ENCODE results near the gene CDK5. TPM values are rescaled to one million over a fixed set of nuclear protein-coding genes. Genes with fewer than 3 reads are reported as not detected.

Gene CDK5
- total and polyA plus RNA-seq, 2 of the 13 experiments (the other 11 are each of a cell fraction or from before 2014, with no cell fraction given): 16.4 to 21.3 TPM

DNA sequence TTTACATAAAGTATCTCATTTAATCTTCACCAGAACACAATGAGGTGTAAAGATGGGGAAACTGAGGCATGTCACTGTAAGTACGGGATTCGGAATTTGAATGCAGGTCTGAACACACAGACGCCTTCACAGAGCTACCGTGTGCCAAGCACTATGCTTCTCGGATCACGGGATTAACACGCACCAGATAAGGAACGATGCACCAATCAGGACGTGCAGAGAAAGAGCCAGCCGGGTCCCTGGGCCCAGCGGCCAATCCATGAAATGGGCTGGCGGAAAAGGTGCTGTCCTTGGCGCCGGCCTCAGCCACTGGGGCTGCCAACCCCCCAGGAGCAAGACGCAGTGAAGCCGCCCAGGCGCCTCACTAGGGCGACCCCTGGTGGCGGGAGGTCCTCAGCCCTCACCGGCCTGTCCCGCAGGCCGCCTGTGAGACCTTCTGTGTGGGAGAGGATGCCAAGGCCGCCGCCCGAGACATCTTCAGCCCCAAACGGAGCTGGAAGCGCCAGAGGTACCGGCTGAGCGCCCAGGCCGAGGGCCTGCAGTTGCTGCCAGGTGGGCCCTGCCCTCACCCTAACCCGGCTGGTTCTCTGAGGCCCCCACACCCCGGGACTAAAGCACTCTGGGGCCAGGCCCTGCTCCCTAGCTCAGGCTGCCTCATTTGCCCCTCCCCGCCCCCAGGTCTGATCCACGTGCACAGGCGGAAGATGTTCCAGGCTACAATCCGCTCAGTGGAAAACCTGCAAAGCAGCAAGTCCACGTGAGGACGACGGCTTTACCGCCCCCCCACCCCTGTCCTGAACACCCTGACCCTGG lies 49.0 kb downstream of the CDK5 start (continued):
- TF ChIP-seq ZNF136 (CRISPR knock-in tag; IDR thresholded peaks at IDR 0.05; ENCODE audit: low read depth) (no peak), ZSCAN25 (CRISPR knock-in tag; IDR thresholded peaks at IDR 0.05) (no peak), HDAC6 (IDR thresholded peaks at IDR 0.05; ENCODE audit: low read depth, low read length) (no peak), MEF2D (CRISPR knock-in tag; IDR thresholded peaks at IDR 0.05) (no peak; the same call in 1 of the 2 replicates), ZNF619 (CRISPR knock-in tag; IDR thresholded peaks at IDR 0.05) (0 out of 2 replicates have a peak, but pooled peaks have one; percentile 67), TOPORS (CRISPR knock-in tag; IDR thresholded peaks at IDR 0.05) (no peak), CHD4 (IDR thresholded peaks at IDR 0.05; ENCODE audit: borderline replicate concordance, low read length) (no peak), STAG1 (CRISPR knock-in tag; IDR thresholded peaks at IDR 0.05) (peak; percentile 21; the same call in 1 of the 2 replicates), NFYB (CRISPR knock-in tag; IDR thresholded peaks at IDR 0.05) (peak; percentile 57; the same call in 1 of the 2 replicates), ZNF75D (CRISPR knock-in tag; IDR thresholded peaks at IDR 0.05; ENCODE audit: borderline replicate concordance) (no peak), MBNL3 (CRISPR knock-in tag; conservative IDR thresholded peaks at IDR 0.05) (no peak), SP2 (CRISPR knock-in tag; IDR thresholded peaks at IDR 0.05) (no peak), ZHX1 (CRISPR knock-in tag; IDR thresholded peaks at IDR 0.05; ENCODE audit: low read depth) (no peak), ZNF30 (CRISPR knock-in tag; IDR thresholded peaks at IDR 0.05) (no peak), MAZ (IDR thresholded peaks at IDR 0.05; ENCODE audit: borderline replicate concordance, low read depth, low read length) (no peak), MAZ (CRISPR knock-in tag; IDR thresholded peaks at IDR 0.05; ENCODE audit: low read depth) (0 out of 2 replicates have a peak, but pooled peaks have one; percentile 34), ZNF564 (CRISPR knock-in tag; IDR thresholded peaks at IDR 0.05) (no peak), ZFP36L2 (CRISPR knock-in tag; IDR thresholded peaks at IDR 0.05) (no peak; the same call in 1 of the 2 replicates), ZFP37 (CRISPR knock-in tag; IDR thresholded peaks at IDR 0.05; ENCODE audit: borderline replicate concordance) (no peak)
- TF ChIP-seq, protein P1, sequence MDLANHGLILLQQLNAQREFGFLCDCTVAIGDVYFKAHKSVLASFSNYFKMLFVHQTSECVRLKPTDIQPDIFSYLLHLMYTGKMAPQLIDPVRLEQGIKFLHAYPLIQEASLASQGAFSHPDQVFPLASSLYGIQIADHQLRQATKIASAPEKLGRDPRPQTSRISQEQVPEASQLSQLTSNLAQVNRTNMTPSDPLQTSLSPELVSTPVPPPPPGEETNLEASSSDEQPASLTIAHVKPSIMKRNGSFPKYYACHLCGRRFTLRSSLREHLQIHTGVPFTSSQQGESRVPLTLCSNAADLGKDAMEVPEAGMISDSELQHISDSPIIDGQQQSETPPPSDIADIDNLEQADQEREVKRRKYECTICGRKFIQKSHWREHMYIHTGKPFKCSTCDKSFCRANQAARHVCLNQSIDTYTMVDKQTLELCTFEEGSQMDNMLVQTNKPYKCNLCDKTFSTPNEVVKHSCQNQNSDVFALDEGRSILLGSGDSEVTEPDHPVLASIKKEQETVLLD (CRISPR knock-in tag; IDR thresholded peaks at IDR 0.05; ENCODE audit: low read depth): no peak
- TF ChIP-seq, protein P2, sequence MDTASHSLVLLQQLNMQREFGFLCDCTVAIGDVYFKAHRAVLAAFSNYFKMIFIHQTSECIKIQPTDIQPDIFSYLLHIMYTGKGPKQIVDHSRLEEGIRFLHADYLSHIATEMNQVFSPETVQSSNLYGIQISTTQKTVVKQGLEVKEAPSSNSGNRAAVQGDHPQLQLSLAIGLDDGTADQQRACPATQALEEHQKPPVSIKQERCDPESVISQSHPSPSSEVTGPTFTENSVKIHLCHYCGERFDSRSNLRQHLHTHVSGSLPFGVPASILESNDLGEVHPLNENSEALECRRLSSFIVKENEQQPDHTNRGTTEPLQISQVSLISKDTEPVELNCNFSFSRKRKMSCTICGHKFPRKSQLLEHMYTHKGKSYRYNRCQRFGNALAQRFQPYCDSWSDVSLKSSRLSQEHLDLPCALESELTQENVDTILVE (CRISPR knock-in tag; IDR thresholded peaks at IDR 0.05): no peak
- TF ChIP-seq, protein P3, sequence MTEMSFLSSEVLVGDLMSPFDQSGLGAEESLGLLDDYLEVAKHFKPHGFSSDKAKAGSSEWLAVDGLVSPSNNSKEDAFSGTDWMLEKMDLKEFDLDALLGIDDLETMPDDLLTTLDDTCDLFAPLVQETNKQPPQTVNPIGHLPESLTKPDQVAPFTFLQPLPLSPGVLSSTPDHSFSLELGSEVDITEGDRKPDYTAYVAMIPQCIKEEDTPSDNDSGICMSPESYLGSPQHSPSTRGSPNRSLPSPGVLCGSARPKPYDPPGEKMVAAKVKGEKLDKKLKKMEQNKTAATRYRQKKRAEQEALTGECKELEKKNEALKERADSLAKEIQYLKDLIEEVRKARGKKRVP (CRISPR knock-in tag; IDR thresholded peaks at IDR 0.05): no peak

Data from HepG2 (cell line).